Occipital lobe (tissue), 2 donors: ENCODE data around the gene FAM237B. TPM values are rescaled to one million over a fixed set of nuclear protein-coding genes. Genes with fewer than 3 reads are reported as not detected.

Source experiments
- DNase-seq: peaks from one replicate; lab custom pipeline; 2025; lab: John Stamatoyannopoulos, UW
- total RNA-seq: library from RNA; depleted of rRNA; stranded (reverse); fragments of >200 nt; gene quantifications from one replicate; pipeline ENCODE4 v1.2.3, GENCODE V29; 2014

FAM237B gene
- total RNA-seq, 1 donor from 2014 or later, result not detected

DNA sequence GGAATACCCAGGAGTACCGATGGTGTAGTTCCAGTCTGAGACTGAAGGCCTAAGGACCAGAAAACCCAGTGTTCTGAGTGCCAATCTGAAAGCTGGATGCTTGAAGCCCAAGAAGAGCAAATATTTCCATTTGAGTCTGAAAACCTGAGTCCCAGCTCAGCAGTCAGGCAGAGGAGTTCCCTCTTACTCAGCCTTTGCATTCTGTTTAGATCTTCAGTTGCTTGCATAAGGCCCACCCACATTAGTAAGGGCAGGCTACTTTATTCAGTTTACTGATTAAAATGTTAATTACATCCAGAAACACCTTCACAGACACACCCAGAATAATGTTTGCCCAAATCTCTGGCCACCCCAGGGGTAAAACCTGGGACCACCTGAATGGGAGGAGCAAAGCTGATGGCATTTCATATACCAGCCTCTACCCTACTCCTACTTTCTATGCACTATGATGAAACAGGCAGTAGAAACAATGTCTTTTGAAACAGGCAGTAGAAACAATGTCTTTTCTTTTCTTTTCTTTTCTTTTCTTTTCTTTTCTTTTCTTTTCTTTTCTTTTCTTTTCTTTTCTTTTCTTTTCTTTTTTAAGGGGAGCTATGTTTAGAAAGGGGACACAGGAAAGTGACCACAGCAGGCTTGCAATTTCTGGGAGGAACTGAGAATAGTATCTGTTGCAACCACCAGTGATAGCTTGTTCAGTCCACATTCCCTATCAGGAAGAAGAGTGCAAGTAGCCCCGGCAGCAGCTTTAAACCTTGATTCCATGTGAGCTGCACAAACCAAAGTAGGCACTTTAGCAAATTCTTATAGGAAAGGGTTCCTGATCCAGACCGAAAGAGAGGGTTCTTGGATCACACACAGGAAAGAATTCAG is 30.6 kb downstream of the FAM237B start:
- DNase-seq, result no peak

DNA sequence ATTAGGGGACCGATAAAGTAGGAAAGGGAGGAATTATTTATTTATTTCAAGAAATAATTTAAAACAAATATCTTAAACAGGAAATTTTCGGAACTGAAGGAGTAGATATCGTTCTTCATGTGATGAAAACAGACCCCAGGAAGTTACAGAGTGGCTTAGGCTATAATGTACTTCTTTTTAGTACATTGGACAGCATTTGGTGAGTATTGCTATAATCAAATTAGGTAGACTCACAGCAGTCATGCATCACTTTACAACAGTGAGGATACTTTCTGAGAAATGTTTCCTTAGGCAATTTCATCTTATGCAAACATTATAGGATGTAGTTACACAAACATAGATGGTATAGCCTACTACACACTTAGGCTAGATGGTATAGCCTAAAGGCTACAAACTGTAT is 33.0 kb downstream of the FAM237B start:
- no peak for DNase-seq

DNA sequence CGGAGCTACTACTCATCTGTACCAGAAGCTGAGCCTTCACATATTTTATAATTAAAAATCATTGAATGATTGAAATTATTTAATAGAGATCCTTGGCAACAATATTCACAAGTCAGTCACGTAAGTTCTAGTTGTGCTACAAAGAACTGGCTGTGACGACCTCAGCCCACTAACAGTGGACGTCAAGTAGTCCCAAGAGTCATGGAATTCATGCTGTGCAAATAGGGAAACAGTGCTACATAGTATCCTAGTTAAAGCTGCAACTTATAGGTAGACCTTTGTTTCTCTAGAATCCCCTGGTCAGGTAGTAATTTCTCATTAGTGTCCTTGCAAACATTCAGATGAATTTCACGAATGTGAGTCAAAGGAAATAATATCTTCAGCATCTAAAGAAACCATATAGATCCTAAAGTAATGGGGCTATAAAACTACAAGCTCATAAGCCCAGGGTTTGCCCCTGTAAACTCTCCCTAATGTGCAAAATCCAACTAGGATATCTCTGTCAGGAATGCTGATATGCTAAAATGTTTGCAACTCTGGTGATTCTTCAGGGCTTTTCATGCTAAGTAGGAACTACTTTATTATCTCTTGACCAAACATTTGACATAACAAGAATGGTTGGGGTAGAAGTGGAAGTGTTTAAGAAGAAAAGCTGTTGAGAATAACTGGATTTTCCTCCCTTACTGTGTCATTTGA is 44.9 kb downstream of the FAM237B start:
- no peak for DNase-seq

DNA sequence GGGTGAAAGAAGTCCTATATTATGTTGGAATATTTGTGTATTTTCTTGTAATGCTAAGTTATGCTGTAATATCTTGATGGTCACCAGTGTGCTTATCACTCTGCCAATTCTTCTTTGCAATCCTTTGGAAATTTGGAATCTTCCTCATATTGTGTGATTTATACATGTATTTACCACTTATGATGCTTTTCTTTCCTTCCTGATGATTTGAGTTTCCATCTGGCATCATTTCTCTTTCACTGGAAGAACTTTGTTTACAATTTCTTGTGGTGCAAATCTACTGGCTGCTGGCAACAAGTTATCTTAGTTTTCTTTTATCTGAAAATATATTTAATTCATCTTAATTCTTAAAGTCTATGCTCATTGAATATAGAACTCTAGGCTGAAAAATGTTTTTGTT is 46.9 kb downstream of the FAM237B start:
- no peak for DNase-seq

DNA sequence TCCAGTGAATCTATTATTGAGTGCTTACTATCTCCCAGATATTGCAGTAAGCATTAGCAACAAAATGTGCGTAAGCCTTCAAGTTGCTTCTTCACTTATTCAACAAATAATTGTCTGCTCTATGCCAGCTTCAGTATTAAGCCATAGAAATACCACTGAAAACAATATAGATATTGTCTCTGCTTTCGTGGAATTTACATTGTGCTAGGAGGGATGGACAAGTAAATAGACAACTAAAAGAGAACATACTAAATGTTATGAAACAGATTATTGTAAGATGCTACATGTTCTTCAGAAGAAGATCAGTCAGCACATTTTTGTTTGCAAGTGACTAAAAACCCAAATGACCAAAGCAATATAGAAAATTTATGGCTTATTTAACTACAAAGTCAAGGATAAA is 48.9 kb downstream of the FAM237B start:
- no peak for DNase-seq

DNA sequence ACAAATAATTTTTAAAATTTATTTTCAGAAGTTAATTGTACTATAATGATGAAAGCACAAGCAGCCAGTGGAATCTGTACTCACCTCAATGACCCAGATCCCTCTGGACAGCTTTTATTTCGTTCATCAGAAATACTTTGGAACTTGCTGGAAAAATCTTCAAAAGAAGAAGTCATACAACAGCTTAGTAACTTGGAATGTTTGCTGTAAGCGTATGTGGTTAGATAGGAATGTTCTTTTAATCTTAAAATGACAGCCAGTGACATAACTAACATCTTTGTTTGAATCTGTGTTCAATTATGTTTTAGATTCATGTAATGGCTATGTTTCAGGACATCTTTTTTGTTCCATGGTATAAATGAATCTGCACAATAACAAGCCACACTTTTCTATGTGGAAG is 49.4 kb downstream of the FAM237B start:
- no peak for DNase-seq

DNA sequence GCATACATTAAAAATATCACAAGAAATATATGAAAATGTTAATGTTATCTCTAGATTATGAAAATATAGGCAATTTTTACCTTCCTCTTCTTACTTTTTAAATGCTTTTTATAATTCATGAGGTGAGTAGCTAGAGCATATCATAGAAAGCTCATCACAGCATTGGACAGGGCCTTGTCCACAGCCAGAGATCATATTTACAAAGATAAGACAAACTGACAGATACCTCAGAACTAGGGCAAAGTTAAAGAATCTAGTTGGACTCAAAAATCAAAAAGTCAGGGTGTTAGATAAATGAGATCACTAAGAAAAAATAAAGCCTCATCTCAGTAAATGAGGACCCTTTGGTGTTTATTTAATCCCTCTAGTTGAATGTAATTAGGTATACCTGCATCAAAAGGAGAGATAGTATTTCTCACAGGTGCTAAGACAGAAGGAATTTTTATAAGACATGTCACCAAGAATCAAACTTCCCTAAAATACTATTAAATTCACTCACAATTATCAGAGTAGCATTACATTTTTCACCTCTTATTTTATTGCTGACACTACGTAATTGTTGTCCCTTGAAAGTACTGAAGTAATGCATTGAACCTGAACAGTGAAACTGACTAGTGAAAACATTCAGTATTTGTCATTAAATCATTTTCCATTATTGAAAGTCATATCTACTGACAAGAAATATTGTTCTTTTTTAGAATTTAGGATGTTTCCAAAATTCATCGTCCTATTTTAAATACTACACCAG is 50.5 kb downstream of the FAM237B start:
- DNase-seq, result no peak

DNA sequence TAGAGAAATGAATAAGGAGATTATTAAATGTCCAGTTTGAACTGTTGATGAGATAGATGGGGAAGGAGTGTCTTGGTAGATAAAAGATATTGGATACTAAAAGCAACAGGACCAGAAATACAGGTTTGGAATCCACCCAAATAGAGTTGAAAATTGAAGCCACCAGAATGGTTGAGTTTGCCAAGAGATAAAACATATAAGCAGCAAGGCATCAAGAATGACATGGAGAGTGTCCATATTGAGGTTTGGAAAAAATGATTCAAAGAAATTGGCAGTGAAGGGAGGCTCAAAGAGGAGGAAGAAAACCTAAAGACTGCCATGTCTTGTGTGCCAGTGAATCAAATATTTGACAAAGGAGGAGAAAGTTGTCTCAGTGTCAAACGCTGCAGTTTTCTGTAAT is 51.9 kb downstream of the FAM237B start:
- DNase-seq, result no peak

DNA sequence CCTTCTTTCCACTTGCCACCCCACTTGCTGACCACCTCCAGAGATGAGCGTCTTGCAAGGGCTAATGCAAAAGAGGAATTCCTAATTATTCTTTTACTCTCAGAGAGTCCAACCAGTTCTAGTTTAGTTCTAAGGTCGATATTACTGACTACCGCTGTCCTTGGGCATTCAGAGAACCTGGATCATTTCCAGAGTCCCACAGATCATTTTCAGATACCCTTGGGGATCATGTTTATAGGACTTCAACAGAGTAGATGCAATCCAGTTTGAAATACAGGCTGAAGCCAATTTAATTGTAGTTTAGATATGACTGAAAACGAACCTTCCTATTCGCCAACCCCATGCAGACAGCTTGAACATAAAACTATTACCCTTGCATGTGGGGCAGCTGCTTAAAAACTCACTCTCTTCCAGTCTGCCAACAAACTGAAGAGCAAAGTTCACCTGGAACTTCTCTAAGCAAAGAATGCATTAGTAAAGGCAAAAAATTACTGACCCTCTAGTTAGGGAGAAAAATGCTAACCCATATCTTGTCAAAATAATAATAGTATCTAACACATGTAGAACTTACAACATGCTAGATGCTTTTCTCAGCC is 53.7 kb downstream of the FAM237B start:
- DNase-seq, result no peak

DNA sequence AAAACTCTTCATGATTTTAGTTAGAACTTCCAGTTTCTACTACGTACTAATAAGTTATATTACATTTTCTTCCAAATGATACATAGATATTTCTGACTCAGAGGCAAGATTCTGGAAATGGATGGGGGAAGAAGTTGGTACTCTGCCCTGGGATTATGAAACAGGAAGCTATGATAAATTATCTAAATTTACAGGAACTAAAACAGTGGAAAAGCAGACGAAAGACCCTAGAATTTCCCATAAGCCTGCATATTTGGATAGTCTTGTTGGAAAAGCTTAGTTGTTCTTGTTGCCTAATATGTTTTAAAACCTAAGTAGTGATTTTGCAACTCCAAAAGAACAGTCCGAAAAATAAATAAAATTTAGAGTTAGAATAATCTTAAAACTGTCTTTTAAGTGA is 54.3 kb downstream of the FAM237B start:
- DNase-seq, result no peak

Other genes starting within 250 kb of the FAM237B start
- 0.16 TPM for gene STEAP1, start 166.8 kb downstream of the FAM237B start, total RNA-seq
- 2.3 TPM for gene STEAP2, start 109.6 kb downstream of the FAM237B start, total RNA-seq
- gene CFAP69, start 76.1 kb downstream of the FAM237B start, total RNA-seq, result 6.2 TPM
- 27.5 TPM for gene GTPBP10, start 25.4 kb upstream of the FAM237B start, total RNA-seq
- gene CLDN12, start 82.2 kb upstream of the FAM237B start, total RNA-seq, result 60.8 TPM
- gene PTTG1IP2, start 148.3 kb upstream of the FAM237B start, total RNA-seq, result not detected